ENCODE data around the gene PAQR8. TPM values are rescaled to one million over a fixed set of nuclear protein-coding genes. Genes with fewer than 3 reads are reported as not detected.

PAQR8 gene
- total RNA-seq, 1 experiment from 2014 or later: 3.0 TPM

DNA sequence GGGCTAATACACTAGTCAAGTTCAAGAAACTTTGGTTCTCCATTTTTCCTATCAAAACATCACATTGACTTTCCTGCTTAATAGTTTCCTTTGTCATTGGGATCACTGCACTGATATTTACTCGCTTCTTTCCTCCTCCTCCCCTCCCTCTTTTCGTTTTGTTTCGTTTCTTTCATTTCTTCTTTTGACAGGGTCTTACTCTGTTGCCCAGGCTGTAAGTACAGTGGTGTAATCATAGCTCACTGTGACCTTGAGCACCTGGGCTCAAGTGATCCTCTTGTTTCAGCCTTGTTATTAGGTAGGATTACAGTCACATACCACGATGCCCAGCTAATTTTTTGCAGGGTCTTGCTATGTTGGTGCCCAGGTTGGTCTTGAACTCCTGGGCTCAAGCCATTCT is 12.3 kb downstream of the PAQR8 start:
- Mint-ChIP-seq H3K27ac (no peak overlapping the region), H3K4me3 (no peak overlapping the region), H3K9me3 (peaks cover 2 to 6% of the 10 kb centered on the region in 2 experiments; a peak in 2 of 5 replicates), H3K36me3 (ENCODE audit: insufficient read depth in 1 of 3, low read depth in 3 of 3) (peaks cover 6 to 14% (median 6%) of the 10 kb centered on the region in 3 experiments; a peak in 6 of 7 replicates), H3K27me3 (ENCODE audit: low read depth) (no peaks in the 10 kb centered on the region; the same call in 1 of the 2 replicates), H3K4me1 (peaks cover 2 to 3% of the 10 kb centered on the region in 2 experiments; a peak in 2 of 4 replicates)
- H3K79me2 ChIP-seq (ENCODE audit: insufficient read depth, low read length): no peaks in the 10 kb centered on the region
- no peak overlapping the region for H4K5ac ChIP-seq (ENCODE audit: insufficient read length, low read depth, low read length)
- no peak overlapping the region for H2BK20ac ChIP-seq (ENCODE audit: low read depth, low read length, poor library complexity, severe bottlenecking)
- no peaks in the 10 kb centered on the region for H4K20me1 ChIP-seq (ENCODE audit: control insufficient read depth, insufficient read depth, insufficient read length)
- no peak overlapping the region for H4K8ac ChIP-seq (replicated peaks; ENCODE audit: insufficient read length, low read depth, low read length)
- H3T11ph ChIP-seq (ENCODE audit: low read length): no peak overlapping the region
- H3K23ac ChIP-seq (ENCODE audit: insufficient read length, low read depth, low read length): no peak overlapping the region
- no peaks in the 10 kb centered on the region for H3K9me3 ChIP-seq (ENCODE audit: control insufficient read depth, low read depth, low read length)
- no peak overlapping the region for H2BK5ac ChIP-seq (ENCODE audit: insufficient read length, low read length)
- WGBS (ENCODE audit: extremely low coverage, insufficient read length, low lambda C conversion rate): no CpG with 5 or more reads among the region's 4 CpGs
- H3K56ac ChIP-seq (ENCODE audit: insufficient read length, low read depth, low read length): no peak overlapping the region
- H2BK15ac ChIP-seq (ENCODE audit: low read depth, low read length): no peak overlapping the region
- no peak for DNase-seq
- no peak overlapping the region for H2AFZ ChIP-seq (ENCODE audit: low read length)
- no peak overlapping the region for H3K14ac ChIP-seq (ENCODE audit: insufficient read depth, low read length)
- H2BK120ac ChIP-seq (ENCODE audit: low read depth, low read length, poor library complexity, severe bottlenecking): no peak overlapping the region
- no peak overlapping the region for H3K27ac ChIP-seq (ENCODE audit: insufficient read length, low read depth, low read length)
- TF ChIP-seq CTCF (conservative IDR thresholded peaks at IDR 0.05): no peak
- no peaks in the 10 kb centered on the region for H3K4me1 ChIP-seq (ENCODE audit: insufficient read depth, low read length)
- no peak overlapping the region for H3K9ac ChIP-seq (ENCODE audit: extremely low read depth, insufficient read length, low read length)
- H3K18ac ChIP-seq (ENCODE audit: insufficient read length, low read depth, low read length): no peak overlapping the region
- no peak overlapping the region for H3K4ac ChIP-seq (ENCODE audit: low read depth, low read length)
- H2AK5ac ChIP-seq (ENCODE audit: insufficient read length, low read length): no peak overlapping the region
- no peaks in the 10 kb centered on the region for H3K79me1 ChIP-seq (ENCODE audit: insufficient read depth, low read depth, low read length, poor library complexity, severe bottlenecking)
- no peaks in the 10 kb centered on the region for H3K27me3 ChIP-seq (ENCODE audit: insufficient read depth, low read length)
- no peak overlapping the region for H2BK12ac ChIP-seq (ENCODE audit: insufficient read length, low read depth, low read length)
- H3K23me2 ChIP-seq (ENCODE audit: insufficient read length, low read depth, low read length, poor library complexity, severe bottlenecking): no peaks in the 10 kb centered on the region
- no peak overlapping the region for H3K4me2 ChIP-seq (ENCODE audit: insufficient read depth, insufficient read length, low read length)
- H4K91ac ChIP-seq (ENCODE audit: insufficient read length, low read depth, low read length): no peak overlapping the region

Measured in H9 (cell line).